Superior temporal gyrus (tissue), 1 donor: ENCODE data around the gene NIFK.
"Not testable (repeated sequence)": the region's sequence is repeated elsewhere in the genome, so short reads cannot be mapped to it uniquely, and the experiment has no call there.

Source experiments
- DNase-seq: peaks from one replicate; pipeline ENCODE4 v3.0.0-alpha.2; 2016; ENCODE audit errors: extremely low spot score

The NIFK gene

GRCh38 chr2:121734544-121734943 is 2.1 kb downstream of the NIFK start:
- DNase-seq: not testable (repeated sequence)

- no peak for DNase-seq
These were observed 5.3 kb downstream of the NIFK start for GRCh38 chr2:121731366-121731765.

- no peak for DNase-seq
These were observed 8.7 kb downstream of the NIFK start for GRCh38 chr2:121727950-121728349.

GRCh38 chr2:121727332-121727731 is 9.3 kb downstream of the NIFK start:
- DNase-seq: no peak

DNA sequence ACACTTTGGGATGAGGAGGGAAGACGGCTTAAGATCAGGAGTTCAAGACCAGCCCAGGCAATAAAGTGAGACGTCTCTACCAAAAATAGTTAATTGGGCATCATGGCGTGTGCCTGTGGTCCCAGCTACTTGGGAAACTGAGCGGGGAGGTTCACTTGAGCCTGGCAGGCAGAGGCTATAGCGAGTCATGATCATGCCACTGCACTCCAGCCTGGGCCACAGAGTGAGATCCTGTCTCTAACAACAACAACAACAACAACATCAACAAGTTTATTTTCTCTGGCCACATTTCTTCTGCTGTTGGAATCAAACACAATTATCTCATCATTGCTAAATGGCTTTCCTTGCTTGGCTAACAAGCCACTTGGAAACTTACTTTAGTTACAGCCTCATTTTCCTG is 13.4 kb downstream of the NIFK start:
- no peak for DNase-seq

DNA sequence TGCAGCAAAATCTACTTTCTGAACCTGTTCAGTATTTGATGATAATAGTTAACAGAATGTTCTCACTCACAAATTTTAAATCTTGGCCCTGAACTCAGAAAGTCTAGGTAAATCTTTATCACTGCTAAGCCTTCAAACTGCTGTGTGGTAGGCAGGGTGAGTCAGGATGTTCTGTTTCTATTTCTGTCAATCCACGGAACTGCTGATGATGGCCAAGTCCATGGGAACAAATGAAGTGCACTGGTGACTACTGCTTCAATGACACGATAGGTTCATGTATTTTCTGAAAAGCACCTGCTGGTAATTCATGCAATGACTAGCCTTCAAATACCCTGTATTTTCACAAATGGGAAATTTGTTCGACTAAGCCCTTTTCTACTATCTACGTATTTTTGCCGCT is 14.2 kb downstream of the NIFK start:
- DNase-seq: peak; percentile 42

GRCh38 chr2:121721926-121722325 is 14.7 kb downstream of the NIFK start:
- DNase-seq: no peak

DNA sequence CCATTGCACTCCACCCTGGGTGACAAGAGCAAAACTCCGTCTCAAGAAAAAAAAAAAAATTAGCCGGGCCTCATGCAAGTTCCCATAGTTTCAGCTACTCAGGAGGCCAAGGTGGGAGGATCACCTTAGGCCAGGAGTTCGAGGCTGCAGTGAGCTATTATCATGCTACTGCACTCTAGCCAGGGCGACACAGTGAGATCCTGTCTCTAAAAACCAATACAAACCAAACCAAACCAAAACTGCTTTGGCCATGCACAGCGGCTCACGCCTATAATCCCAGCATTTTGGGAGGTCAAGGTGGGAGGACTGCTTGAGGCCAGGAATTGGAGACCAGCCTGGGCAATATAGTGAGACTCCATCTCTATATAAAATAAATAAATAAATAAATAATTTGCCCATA is 19.1 kb downstream of the NIFK start:
- DNase-seq: no peak

DNA sequence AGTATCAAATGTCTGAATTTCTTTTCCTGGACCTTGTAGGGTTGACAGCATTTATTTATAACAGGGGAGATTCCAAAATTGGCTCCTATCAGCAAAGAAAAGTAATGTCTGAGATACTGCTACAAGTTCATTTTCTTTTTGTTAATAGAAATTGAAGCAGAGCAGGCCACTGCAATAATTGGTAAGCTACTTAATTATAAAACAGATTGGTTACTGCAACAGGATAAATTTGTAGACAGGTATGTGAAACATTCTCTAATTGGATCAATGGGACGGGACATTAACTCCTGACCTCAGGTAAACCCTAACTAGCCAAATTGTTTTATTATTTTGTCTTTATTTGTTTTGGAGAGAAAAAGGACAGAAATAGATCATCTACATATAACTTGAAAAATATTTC is 20.5 kb downstream of the NIFK start:
- DNase-seq: no peak

GRCh38 chr2:121711481-121711880 is 25.2 kb downstream of the NIFK start:
- DNase-seq: not testable (repeated sequence)

DNA sequence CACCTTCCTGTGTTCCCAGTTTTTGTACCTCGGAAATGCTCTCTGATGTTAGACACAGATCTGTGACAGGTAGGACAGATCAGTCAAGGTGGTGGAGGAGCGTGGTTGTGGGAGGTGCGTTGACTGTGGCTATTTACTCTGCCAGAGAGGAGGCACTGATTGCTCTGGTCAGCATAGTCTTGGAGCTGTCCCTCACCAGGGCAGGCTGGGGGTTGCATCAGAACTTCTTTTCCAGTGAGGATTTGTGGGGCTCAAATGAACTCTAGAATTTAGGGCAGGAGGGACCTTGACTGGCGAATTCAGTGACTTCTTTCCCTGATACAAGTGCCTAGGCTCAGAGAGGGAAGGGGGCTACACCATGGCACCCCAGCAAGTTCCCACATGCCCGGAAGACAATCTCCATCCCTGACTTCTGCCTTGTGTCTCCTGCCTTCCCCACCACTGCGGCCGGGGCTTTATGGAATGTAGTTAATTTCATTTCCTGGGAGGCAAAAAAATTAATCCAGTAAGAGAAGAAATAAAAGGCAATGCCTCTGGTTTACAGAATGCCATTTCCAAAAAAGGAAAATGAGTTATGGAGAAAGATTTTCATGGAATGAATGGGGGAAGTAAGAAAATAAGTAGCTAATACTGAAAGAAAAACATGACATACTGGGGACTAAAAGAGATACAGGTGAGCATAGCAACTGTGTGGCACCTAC is 26.1 kb downstream of the NIFK start:
- no peak for DNase-seq

DNA sequence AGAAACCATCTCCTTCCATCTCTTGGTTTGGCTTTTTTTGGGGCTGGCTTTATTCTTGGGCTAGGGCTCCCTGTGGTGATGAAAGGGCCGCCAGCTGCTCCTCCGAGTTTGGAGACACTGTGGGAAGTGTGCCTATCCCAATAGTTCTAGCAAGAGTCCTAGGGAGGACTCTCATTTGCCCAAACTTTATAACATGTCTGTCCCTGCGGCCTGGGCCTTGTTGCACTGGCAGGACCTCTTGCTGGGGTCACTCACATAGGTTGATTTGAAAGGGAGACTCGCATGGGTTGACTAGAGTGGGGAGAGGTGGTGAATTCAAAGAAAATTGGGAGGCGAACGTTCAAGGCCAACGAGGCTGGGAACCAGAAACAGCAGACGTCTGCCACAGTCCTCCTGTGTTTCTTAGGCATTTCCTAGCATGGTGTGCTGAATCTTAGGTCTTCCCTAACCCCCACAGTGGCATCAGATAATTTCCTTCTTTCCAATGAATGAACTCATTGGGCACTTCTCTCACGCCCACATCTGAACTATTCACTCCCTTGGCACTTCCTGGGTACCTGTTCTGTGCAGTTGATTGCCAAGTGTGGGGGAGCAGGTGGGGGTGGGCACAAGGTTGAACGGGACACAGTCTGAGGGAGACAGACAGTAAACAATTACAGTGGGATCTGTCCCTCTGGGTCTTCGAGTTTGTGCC is 26.8 kb downstream of the NIFK start:
- no peak for DNase-seq

GRCh38 chr2:121707920-121708361 is 28.7 kb downstream of the NIFK start:
- DNase-seq: no peak

- no peak for DNase-seq
These were observed 29.2 kb downstream of the NIFK start for GRCh38 chr2:121707344-121707919.

DNA sequence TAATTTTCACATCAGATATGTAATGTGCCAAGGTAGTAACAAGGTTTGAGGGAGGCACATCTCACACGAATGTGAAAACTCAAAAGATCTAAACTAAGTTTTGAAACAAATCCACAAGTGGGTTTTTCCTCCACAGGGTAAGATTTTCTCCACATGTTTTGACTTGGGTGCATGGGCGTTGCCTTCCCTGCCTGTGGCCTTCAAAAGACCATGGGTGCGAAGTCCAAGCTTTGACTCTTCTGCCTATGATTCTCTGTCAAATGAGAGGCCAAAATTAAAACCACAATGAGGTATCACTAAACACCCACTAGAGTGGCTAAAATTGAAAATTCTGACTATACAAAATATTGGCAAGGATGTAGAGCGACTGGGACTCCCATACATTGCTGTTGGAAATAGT is 30.7 kb downstream of the NIFK start:
- DNase-seq: no peak

- no peak for DNase-seq
These were observed 31.3 kb downstream of the NIFK start for GRCh38 chr2:121705390-121705789.

GRCh38 chr2:121701761-121702160 is 34.9 kb downstream of the NIFK start:
- not testable (repeated sequence) for DNase-seq

DNA sequence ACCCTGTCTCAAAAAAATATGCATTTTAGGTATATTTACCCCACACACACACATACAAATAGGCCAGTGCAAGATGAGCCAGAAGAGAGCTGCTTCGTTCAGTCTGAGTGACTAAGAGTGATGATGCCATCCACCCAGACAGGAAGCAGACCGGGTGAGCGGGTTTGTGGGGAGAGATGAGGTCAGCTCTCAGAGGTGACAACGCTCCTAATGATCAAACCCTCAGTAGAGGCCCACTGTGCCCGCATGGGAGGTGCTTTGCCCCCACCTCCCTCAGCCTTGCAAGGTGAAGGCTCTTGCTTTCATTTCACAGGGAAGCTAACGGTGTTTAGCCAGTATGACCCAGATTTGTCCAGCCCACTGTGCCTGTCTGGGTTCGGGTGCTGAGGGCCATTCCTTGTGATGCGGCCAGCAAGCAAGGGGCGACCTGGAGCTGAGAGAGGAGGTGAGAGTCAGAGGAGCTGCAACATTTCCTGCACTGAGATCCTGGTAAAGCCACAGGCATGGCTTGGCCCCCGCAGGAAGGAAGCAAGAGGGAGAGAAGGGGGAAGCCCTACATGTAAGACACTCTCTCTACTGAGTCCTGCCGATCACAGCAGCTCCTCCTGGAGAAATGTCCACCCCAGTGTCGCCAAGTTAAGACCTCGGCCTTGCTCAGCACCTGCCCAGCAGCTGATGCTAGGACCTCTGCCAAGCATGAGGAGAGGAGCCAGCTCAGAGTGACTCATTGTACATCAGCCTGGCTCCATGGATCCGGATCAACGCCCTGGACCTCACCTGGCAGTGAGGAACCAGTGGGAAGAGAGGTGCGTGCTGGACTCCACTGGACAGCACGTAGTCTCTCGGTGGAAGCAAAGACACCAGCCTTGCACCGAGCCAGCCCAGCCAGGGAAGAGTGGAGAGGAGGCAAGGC is 37.0 kb downstream of the NIFK start:
- DNase-seq: no peak

DNA sequence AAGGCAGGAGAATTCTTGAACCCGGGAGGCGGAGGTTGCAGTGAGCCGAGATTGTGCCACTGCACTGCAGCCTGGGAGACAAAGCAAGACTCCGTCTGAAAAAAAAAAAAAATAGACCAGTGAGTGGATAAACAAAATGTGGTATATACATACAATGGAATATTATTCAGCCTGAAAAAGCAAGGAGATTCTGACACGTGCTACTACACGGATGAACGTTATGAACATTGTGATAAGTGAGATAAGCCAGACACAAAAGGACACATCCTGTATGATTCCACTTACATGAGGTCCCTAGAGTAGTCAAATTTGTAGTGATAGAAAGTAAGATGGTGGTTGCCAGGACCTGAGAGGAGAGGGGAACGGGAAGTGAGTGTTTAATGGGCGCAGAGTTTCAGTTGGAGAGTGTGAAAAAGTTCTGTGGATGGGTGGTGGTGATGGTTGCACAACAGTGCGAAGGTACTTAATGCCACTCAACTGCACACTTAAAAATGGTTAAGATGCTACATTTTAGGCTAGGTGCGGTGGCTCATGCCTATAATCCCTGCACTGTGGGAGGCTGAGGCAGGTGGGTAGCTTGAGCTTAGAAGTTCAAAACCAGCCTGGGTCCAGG is 38.3 kb downstream of the NIFK start:
- DNase-seq: no peak

- DNase-seq: no peak
These were observed 39.5 kb downstream of the NIFK start for GRCh38 chr2:121697108-121697631.

GRCh38 chr2:121696410-121696930 is 40.2 kb downstream of the NIFK start:
- no peak for DNase-seq
